SU-DHL-6 (cell line): ENCODE results near the gene USP25.

Experiments
- H2AFZ ChIP-seq: fragments of 200-600 bp; sonication (generic); 2 replicates; pipeline ENCODE4 v1.6.1; 2014; ENCODE audit warnings: low read depth, mild to moderate bottlenecking, moderate library complexity, mixed read lengths, antibody characterized with exemption, low read length; ENCODE audit not compliant: severe bottlenecking
- H3F3A ChIP-seq: fragments of 200-600 bp; shearing (Covaris generic); 2 replicates; pipeline ENCODE4 v1.6.0; 2016; ENCODE audit warnings: antibody characterized with exemption, mild to moderate bottlenecking; ENCODE audit not compliant: insufficient read depth
- H3K27ac ChIP-seq: fragments of 200-600 bp; sonication (generic); 2 replicates; pipeline ENCODE4 v1.5.1; 2016; ENCODE audit warnings: low read depth, mild to moderate bottlenecking, low read length, moderate library complexity, mixed read lengths
- H3K27me3 ChIP-seq: fragments of 200-600 bp; sonication (generic), shearing (Covaris generic); 2 replicates; pipeline ENCODE4 v1.6.0; 2014; ENCODE audit warnings: mild to moderate bottlenecking, low read length
- H3K36me3 ChIP-seq: fragments of 200-600 bp; sonication (generic); 2 replicates; pipeline ENCODE4 v1.6.1; 2014; ENCODE audit warnings: mild to moderate bottlenecking, low read length, mixed read lengths
- H3K4me2 ChIP-seq: fragments of 300-600, 200-600 bp; shearing (Covaris generic), sonication (generic); 2 replicates; pipeline ENCODE4 v1.6.0; 2014; ENCODE audit warnings: low read length, low read depth, mild to moderate bottlenecking; ENCODE audit not compliant: poor library complexity, severe bottlenecking
- H3K4me3 ChIP-seq: fragments of 200-600 bp; sonication (generic); 2 replicates; pipeline ENCODE4 v1.5.1; 2014; ENCODE audit warnings: antibody characterized with exemption, low read length, mild to moderate bottlenecking, mixed read lengths; ENCODE audit not compliant: insufficient read depth, poor library complexity, severe bottlenecking
- H3K79me2 ChIP-seq: fragments of 200-600 bp; sonication (generic); 2 replicates; pipeline ENCODE4 v1.6.1; 2014; ENCODE audit warnings: mild to moderate bottlenecking, low read length, moderate library complexity; ENCODE audit not compliant: insufficient read depth
- H3K9ac ChIP-seq: fragments of 200-600 bp; sonication (generic); 2 replicates; pipeline ENCODE4 v1.7.0; 2014; ENCODE audit warnings: mild to moderate bottlenecking, low read length
- H3K9me2 ChIP-seq: fragments of 200-600 bp; sonication (generic); replicated peaks from 2 replicates; pipeline ENCODE4 v1.6.1; 2014; ENCODE audit warnings: low read length; ENCODE audit not compliant: insufficient read depth
- H3K9me3 ChIP-seq: fragments of 200-600 bp; sonication (generic); 2 replicates; pipeline ENCODE4 v1.6.1; 2014; ENCODE audit warnings: low read length, mixed read lengths; ENCODE audit not compliant: insufficient read depth
- H4K20me1 ChIP-seq: fragments of 200-600 bp; sonication (generic); 2 replicates; pipeline ENCODE4 v1.6.1; 2014; ENCODE audit warnings: low read depth, mild to moderate bottlenecking, antibody characterized with exemption, low read length, moderate library complexity, mixed read lengths
- CTCF ChIP-seq: fragments of 200-600 bp; sonication (generic); IDR thresholded peaks from one replicate; pipeline ENCODE4 v1.5.1; 2017; ENCODE audit warnings: antibody characterized with exemption, mild to moderate bottlenecking, low read length, moderate library complexity; ENCODE audit not compliant: insufficient read depth, poor library complexity, severe bottlenecking
- EZH2phosphoT487 ChIP-seq: fragments of 200-600 bp; sonication (generic), shearing (Covaris generic); conservative IDR thresholded peaks from 2 replicates; pipeline ENCODE4 v1.6.1; 2018; ENCODE audit warnings: mild to moderate bottlenecking, antibody characterized with exemption, low read length, moderate library complexity, mixed read lengths

Gene USP25

GRCh38 chr21:15850645-15851044 lies 120.9 kb downstream of the USP25 start:
- Histone ChIP-seq H2AFZ (no peak overlapping the region), H4K20me1 (no peaks in the 10 kb centered on the region), H3K79me2 (no peaks in the 10 kb centered on the region), H3K27ac (no peak overlapping the region), H3K4me3 (no peak overlapping the region), H3K9me2 (no peaks in the 10 kb centered on the region), H3K4me2 (no peak overlapping the region), H3K9ac (no peak overlapping the region), H3K36me3 (peaks cover 7% of the 10 kb centered on the region; the same call in 1 of the 2 replicates), H3F3A (no peaks in the 10 kb centered on the region), H3K27me3 (no peaks in the 10 kb centered on the region), H3K9me3 (no peaks in the 10 kb centered on the region)
- TF ChIP-seq CTCF (no peak), EZH2phosphoT487 (no peak)

- H3K36me3 ChIP-seq = peaks cover 7% of the 10 kb centered on the region; the same call in 1 of the 2 replicates
- H3K27me3 ChIP-seq = no peaks in the 10 kb centered on the region
- H3K9me2 ChIP-seq = no peaks in the 10 kb centered on the region
- no peaks in the 10 kb centered on the region for H3K9me3 ChIP-seq
- TF ChIP-seq EZH2phosphoT487 (no peak), CTCF (no peak)
- H3F3A ChIP-seq = no peaks in the 10 kb centered on the region
- H3K27ac ChIP-seq = no peak overlapping the region
- no peak overlapping the region for H3K9ac ChIP-seq
- no peaks in the 10 kb centered on the region for H4K20me1 ChIP-seq
- H3K79me2 ChIP-seq = no peaks in the 10 kb centered on the region
- H3K4me2 ChIP-seq = no peak overlapping the region
- no peak overlapping the region for H3K4me3 ChIP-seq
- no peak overlapping the region for H2AFZ ChIP-seq
These were observed 122.4 kb downstream of the USP25 start for GRCh38 chr21:15852146-15852545.

GRCh38 chr21:15853126-15853525 lies 123.3 kb downstream of the USP25 start:
- no peaks in the 10 kb centered on the region for H3K9me2 ChIP-seq
- H3K27me3 ChIP-seq = no peaks in the 10 kb centered on the region
- no peak overlapping the region for H3K9ac ChIP-seq
- peaks cover 7% of the 10 kb centered on the region; the same call in 1 of the 2 replicates for H3K36me3 ChIP-seq
- no peak overlapping the region for H3K27ac ChIP-seq
- no peaks in the 10 kb centered on the region for H3K79me2 ChIP-seq
- TF ChIP-seq CTCF (no peak), EZH2phosphoT487 (no peak)
- H2AFZ ChIP-seq = no peak overlapping the region
- H3F3A ChIP-seq = no peaks in the 10 kb centered on the region
- H3K4me2 ChIP-seq = no peak overlapping the region
- no peaks in the 10 kb centered on the region for H3K9me3 ChIP-seq
- no peak overlapping the region for H3K4me3 ChIP-seq
- no peaks in the 10 kb centered on the region for H4K20me1 ChIP-seq
